GM12892 (cell line): Measurements from ENCODE around the gene SIRPB1.

Experiments
- POLR2A ChIP-seq: IDR thresholded peaks from 2 replicates; pipeline ENCODE4 v1.6.1; 2011; ENCODE audit warnings: low read depth, low read length, control low read depth
- TAF1 ChIP-seq: IDR thresholded peaks from 2 replicates; pipeline ENCODE4 v1.6.1; 2011; ENCODE audit warnings: low read depth, mild to moderate bottlenecking, control low read depth, low read length, borderline replicate concordance

GRCh38 chr20:1595333-1595732 is 24.5 kb downstream of the SIRPB1 start:
- no peak for TF ChIP-seq POLR2A
- TF ChIP-seq TAF1, result no peak
